Activated naive CD8-positive, alpha-beta T cell treated with anti-CD3 and anti-CD28 coated beads for 36 hours (primary cell): ENCODE data around the gene GALR3. TPM values are rescaled to one million over a fixed set of nuclear protein-coding genes. Genes with fewer than 3 reads are reported as not detected.

ENCODE experiments used
- DNase-seq: peaks from one replicate; pipeline ENCODE4 v3.0.0; 2021
- H3K27ac Mint-ChIP-seq: one replicate; pipeline ENCODE4 v1.8.0; 2022; ENCODE audit warnings: mild to moderate bottlenecking, moderate library complexity, mixed read lengths
- H3K27me3 Mint-ChIP-seq: one replicate; pipeline ENCODE4 v1.8.0; 2022; ENCODE audit warnings: mild to moderate bottlenecking, mixed read lengths
- H3K36me3 Mint-ChIP-seq: one replicate; pipeline ENCODE4 v1.8.0; 2021; ENCODE audit warnings: mild to moderate bottlenecking, mixed read lengths
- H3K4me1 Mint-ChIP-seq: one replicate; pipeline ENCODE4 v1.8.0; 2021; ENCODE audit warnings: mixed read lengths
- H3K4me3 Mint-ChIP-seq: one replicate; pipeline ENCODE4 v1.8.0; 2022; ENCODE audit warnings: mild to moderate bottlenecking, moderate library complexity, mixed read lengths
- H3K9me3 Mint-ChIP-seq: one replicate; pipeline ENCODE4 v1.8.0; 2022; ENCODE audit warnings: mixed read lengths
- total RNA-seq, 2 experiments: library from RNA; stranded (reverse); gene quantifications; one replicate each; pipeline ENCODE4 v1.2.3, GENCODE V29; 2021

The GALR3 gene
- total RNA-seq, 2 experiments from 2014 or later = not detected

DNA sequence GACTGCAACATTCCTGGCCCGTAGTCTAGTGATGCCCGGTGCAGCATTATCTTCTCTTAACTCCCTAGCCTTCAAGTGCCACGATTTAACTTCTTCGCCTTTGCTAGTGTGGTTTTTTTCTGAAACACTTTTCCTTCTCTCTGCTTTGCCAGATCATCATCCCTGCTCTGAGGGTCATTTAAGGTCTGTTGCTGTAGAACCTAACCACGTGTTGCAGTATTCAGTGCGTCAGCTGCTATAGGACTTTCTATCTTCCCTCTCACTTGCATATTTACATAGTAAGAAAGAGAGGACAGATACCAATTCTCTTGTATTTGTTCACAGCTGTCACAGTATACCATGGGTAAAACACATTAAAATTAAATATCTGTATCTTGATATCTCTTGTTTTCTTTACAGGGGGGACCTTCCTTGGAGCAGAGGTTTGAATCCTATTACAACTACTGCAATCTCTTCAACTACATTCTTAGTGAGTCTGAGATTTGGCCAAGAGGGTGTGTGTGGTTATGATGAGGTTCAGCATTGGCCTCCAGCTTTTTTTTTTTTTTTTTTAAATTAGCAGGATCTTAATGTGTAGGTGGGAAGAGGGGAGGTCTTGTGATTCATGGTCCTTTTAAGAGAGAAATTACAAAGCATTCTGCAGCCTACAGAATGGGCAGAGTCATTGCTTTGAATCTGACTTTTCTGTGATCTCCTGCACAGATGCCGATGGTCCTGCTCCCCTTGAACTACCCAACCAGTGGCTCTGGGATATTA lies 39.6 kb downstream of the GALR3 start:
- Mint-ChIP-seq H3K4me3 (no peak overlapping the region), H3K9me3 (no peaks in the 10 kb centered on the region), H3K27me3 (no peaks in the 10 kb centered on the region), H3K4me1 (peaks cover 7% of the 10 kb centered on the region), H3K27ac (peak overlapping the region; percentile 58), H3K36me3 (peaks cover 42% of the 10 kb centered on the region)
- no peak for DNase-seq

DNA sequence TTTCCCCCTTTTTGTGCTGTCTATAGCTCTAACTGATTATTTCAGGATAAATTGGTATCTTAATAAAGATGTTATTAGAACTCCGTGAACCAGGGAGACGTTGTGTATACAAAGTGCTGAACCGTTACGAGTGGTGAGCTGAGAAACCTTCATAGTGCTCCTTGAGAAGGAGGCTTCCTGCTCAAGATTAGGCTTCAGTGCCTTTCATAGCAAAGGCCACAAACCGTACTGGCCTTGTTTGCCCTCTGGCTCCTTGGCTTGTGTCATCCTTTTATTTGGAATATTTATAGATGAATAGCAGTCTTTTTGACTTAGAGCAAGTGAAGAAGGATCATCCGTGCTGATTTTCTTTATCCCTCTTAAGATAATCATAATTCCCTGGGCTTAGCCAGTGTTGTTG lies 42.3 kb downstream of the GALR3 start:
- Mint-ChIP-seq H3K36me3 (peaks cover 38% of the 10 kb centered on the region), H3K4me1 (peaks cover 7% of the 10 kb centered on the region), H3K27ac (peak overlapping the region; percentile 23), H3K27me3 (no peaks in the 10 kb centered on the region), H3K9me3 (no peaks in the 10 kb centered on the region), H3K4me3 (no peak overlapping the region)
- DNase-seq = no peak

DNA sequence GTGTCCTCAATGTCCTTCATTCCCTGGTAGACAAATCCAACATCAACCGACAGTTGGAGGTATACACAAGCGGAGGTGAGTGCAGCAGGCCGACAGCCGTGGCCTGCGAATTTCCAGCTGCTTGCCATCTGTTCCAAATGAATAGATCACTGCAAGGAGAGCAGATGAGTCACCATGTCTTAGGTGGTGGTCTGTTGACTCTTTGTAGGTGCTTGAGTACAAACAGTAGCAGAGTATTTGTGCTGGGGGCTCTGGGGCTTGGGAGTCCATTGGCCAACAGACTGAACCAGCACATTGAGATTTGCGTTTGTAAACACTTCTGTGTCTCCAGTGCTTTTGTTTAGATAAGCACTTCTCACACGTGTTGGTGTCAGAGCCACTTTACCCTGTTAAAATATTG lies 47.1 kb downstream of the GALR3 start:
- H3K27me3 Mint-ChIP-seq = no peaks in the 10 kb centered on the region
- no peaks in the 10 kb centered on the region for H3K9me3 Mint-ChIP-seq
- no peak overlapping the region for H3K4me3 Mint-ChIP-seq
- H3K36me3 Mint-ChIP-seq = peaks cover 23% of the 10 kb centered on the region
- no peaks in the 10 kb centered on the region for H3K4me1 Mint-ChIP-seq
- no peak for DNase-seq
- no peak overlapping the region for H3K27ac Mint-ChIP-seq

Other genes starting within 250 kb of the GALR3 start
- not detected for gene LGALS2, start 243.3 kb upstream of the GALR3 start, total RNA-seq
- gene GGA1, start 214.5 kb upstream of the GALR3 start, total RNA-seq = 10 to 100 TPM; 56.3 to 61.9 TPM
- 100 to 1,000 TPM in 1 of 2 experiments, 10 to 100 TPM in 1; 90.8 to 103 TPM for gene SH3BP1, start 183.7 kb upstream of the GALR3 start, total RNA-seq
- 10 to 100 TPM; 41.4 to 42.5 TPM for gene PDXP, start 164.7 kb upstream of the GALR3 start, total RNA-seq
- gene LGALS1, start 147.7 kb upstream of the GALR3 start, total RNA-seq = 100 to 1,000 TPM; 166 to 171 TPM
- gene NOL12, start 137.0 kb upstream of the GALR3 start, total RNA-seq = 10 to 100 TPM; 50.0 to 50.8 TPM
- gene TRIOBP, start 126.3 kb upstream of the GALR3 start, total RNA-seq = 10 to 100 TPM; 19.7 to 20.8 TPM
- 10 to 100 TPM; 11.6 to 12.9 TPM for gene GCAT, start 15.4 kb upstream of the GALR3 start, total RNA-seq
- gene ANKRD54, start 21.0 kb downstream of the GALR3 start, total RNA-seq = 10 to 100 TPM; 20.2 to 21.9 TPM
- gene EIF3L, start 26.0 kb downstream of the GALR3 start, total RNA-seq = 100 to 1,000 TPM; 656 to 671 TPM
- gene MICALL1, start 82.9 kb downstream of the GALR3 start, total RNA-seq = 10 to 100 TPM; 14.2 to 16.6 TPM
- under 1 TPM; 0.40 to 0.41 TPM for gene C22orf23, start 130.2 kb downstream of the GALR3 start, total RNA-seq
- 100 to 1,000 TPM; 131 to 140 TPM for gene POLR2F, start 130.3 kb downstream of the GALR3 start, total RNA-seq
- gene SOX10, start 161.2 kb downstream of the GALR3 start, total RNA-seq = not detected
- gene PICK1, start 234.0 kb downstream of the GALR3 start, total RNA-seq = 10 to 100 TPM; 19.3 TPM